NB4 (cell line): Measurements from ENCODE around the gene CDH4.

ENCODE experiments used
- CTCF ChIP-seq: IDR thresholded peaks from one replicate; pipeline ENCODE4 v1.5.1; 2012; ENCODE audit warnings: low read depth, low read length
- POLR2A ChIP-seq: IDR thresholded peaks from 2 replicates; pipeline ENCODE4 v1.6.1; 2011; ENCODE audit warnings: mild to moderate bottlenecking; ENCODE audit not compliant: insufficient read length; ENCODE audit errors: extremely low read depth

- TF ChIP-seq POLR2A (no peak), CTCF (no peak)
Observed at GRCh38 chr20:61871160-61871559, 619.1 kb downstream of the CDH4 start.
